Measurements from ENCODE around the gene CCT7. TPM values are rescaled to one million over a fixed set of nuclear protein-coding genes. Genes with fewer than 3 reads are reported as not detected.

The CCT7 gene
- total and polyA plus RNA-seq, 11 donors = 156 to 328 (median 200) TPM

- ATAC-seq = no peak
These were observed 21.0 kb downstream of the CCT7 start for GRCh38 chr2:73255007-73255644.

GRCh38 chr2:73255907-73256617, 22.0 kb downstream of the CCT7 start:
- intact Hi-C loops (cut with DNase I) = no loop called here
- H3K4me1 ChIP-seq = no peaks in the 10 kb centered on the region
- no peak overlapping the region for H3K4me3 ChIP-seq
- DNase-seq (no peak), ATAC-seq (no peak)
- no peaks in the 10 kb centered on the region for H3K27me3 ChIP-seq
- peaks cover 0 to 45% (median 39%) of the 10 kb centered on the region in 9 donors for H3K36me3 ChIP-seq
- TF ChIP-seq CTCF (IDR thresholded peaks at IDR 0.05) (no peak), POLR2A (IDR thresholded peaks at IDR 0.05) (no peak)
- no peaks in the 10 kb centered on the region for H3K9me3 ChIP-seq
- no peak overlapping the region for H3K27ac ChIP-seq
- WGBS, 4 donors = 60 to 76% (median 73%) methylated on average over 4 to 5 of the region's 5 CpGs

More at GRCh38 chr2:73255007-73255644, 21.0 kb downstream of the CCT7 start:
- no peak for DNase-seq
- WGBS, 4 donors = 66 to 79% (median 71%) methylated on average over 4 of the region's 4 CpGs
- Histone ChIP-seq H3K27me3 (no peaks in the 10 kb centered on the region), H3K4me3 (no peak overlapping the region), H3K9me3 (no peaks in the 10 kb centered on the region), H3K4me1 (no peaks in the 10 kb centered on the region), H3K36me3 (peaks cover 0 to 54% (median 48%) of the 10 kb centered on the region in 9 donors), H3K27ac (no peak overlapping the region)
- intact Hi-C loops (cut with DNase I) = no loop called here
- TF ChIP-seq POLR2A (IDR thresholded peaks at IDR 0.05) (no peak), CTCF (IDR thresholded peaks at IDR 0.05) (no peak)

GRCh38 chr2:73256618-73256922, 22.5 kb downstream of the CCT7 start:
- H3K9me3 ChIP-seq = no peaks in the 10 kb centered on the region
- H3K36me3 ChIP-seq = peaks cover 0 to 40% (median 34%) of the 10 kb centered on the region in 9 donors
- no peak for ATAC-seq
- no peak overlapping the region for H3K4me3 ChIP-seq
- no peak for DNase-seq
- no peak for TF ChIP-seq CTCF (IDR thresholded peaks at IDR 0.05)
- no peak for TF ChIP-seq POLR2A (IDR thresholded peaks at IDR 0.05)
- 77 to 97% (median 84%) methylated on average over 1 of the region's 1 CpG for WGBS, 4 donors
- no peaks in the 10 kb centered on the region for H3K4me1 ChIP-seq
- no peak overlapping the region for H3K27ac ChIP-seq
- intact Hi-C loops (cut with DNase I) = no loop called here
- H3K27me3 ChIP-seq = no peaks in the 10 kb centered on the region

DNA sequence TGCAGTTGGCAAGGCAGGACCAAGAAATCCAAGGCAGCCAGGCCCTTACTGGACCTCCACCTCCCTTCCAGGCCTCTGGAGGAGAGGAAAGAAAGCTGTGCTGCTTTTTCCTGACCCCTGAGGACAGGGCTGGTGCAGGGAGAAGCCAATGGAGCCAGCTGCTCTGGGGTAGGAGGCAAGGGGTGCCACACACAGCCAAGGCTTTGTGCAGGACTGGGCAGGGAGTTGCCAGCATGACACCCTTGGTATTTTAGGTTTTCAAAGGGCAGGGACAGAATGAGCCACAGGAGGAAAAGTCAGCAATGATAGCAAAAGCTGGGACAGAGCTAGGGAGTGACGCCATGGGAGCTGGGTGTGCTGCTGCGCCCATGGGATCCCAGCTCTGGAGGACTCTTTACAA, 22.9 kb downstream of the CCT7 start:
- Histone ChIP-seq H3K4me3 (no peak overlapping the region), H3K27ac (no peak overlapping the region), H3K4me1 (no peaks in the 10 kb centered on the region), H3K36me3 (peaks cover 0 to 35% (median 29%) of the 10 kb centered on the region in 9 donors), H3K27me3 (no peaks in the 10 kb centered on the region), H3K9me3 (no peaks in the 10 kb centered on the region)
- ATAC-seq (no peak), DNase-seq (no peak)
- WGBS, 4 donors = 90 to 100% (median 97%) methylated on average over 2 of the region's 2 CpGs; no CpG with 5 or more reads in 1 of the 4 donors
- intact Hi-C loops (cut with DNase I) = no loop called here
- TF ChIP-seq CTCF (IDR thresholded peaks at IDR 0.05) (no peak), POLR2A (IDR thresholded peaks at IDR 0.05) (no peak)
